ENCODE measurements around the gene ZNF423.

DNA sequence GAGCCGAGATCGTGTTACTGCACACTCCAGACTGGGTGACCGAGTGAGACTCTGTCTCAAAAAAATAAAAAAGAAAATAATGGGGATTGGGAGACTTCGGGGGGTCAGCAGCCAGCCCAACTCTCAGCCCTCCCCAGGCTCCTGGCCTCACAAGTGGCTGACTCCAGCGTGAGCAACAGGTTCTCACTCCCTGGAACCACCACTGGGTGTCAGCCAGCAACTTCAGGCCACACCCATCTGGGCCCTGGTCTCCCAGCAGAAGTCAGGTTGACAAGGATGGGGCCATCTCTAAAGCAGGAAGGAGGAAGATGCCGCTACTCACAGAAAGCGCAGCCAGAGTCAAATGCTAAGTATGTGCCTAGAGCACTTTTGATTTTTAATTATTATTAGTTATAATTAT is 342.9 kb downstream of the ZNF423 start:
- no peak for TF ChIP-seq POLR2A (IDR thresholded peaks at IDR 0.05)
- TF ChIP-seq, protein P1, sequence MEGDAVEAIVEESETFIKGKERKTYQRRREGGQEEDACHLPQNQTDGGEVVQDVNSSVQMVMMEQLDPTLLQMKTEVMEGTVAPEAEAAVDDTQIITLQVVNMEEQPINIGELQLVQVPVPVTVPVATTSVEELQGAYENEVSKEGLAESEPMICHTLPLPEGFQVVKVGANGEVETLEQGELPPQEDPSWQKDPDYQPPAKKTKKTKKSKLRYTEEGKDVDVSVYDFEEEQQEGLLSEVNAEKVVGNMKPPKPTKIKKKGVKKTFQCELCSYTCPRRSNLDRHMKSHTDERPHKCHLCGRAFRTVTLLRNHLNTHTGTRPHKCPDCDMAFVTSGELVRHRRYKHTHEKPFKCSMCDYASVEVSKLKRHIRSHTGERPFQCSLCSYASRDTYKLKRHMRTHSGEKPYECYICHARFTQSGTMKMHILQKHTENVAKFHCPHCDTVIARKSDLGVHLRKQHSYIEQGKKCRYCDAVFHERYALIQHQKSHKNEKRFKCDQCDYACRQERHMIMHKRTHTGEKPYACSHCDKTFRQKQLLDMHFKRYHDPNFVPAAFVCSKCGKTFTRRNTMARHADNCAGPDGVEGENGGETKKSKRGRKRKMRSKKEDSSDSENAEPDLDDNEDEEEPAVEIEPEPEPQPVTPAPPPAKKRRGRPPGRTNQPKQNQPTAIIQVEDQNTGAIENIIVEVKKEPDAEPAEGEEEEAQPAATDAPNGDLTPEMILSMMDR (IDR thresholded peaks at IDR 0.05), result no peak

Measured in right lobe of liver (tissue), 4 donors.